ENCODE results near the gene CACNA1D. TPM values are rescaled to one million over a fixed set of nuclear protein-coding genes. Genes with fewer than 3 reads are reported as not detected.
"Not testable (repeated sequence)": the region's sequence is repeated elsewhere in the genome, so short reads cannot be mapped to it uniquely, and the experiment has no call there.

CACNA1D gene
- total RNA-seq, 5 donors from 2014 or later (not counting 1 experiment from before 2014, with no cell fraction given), result 0.09 to 0.47 (median 0.34) TPM; not detected in 1

GRCh38 chr3:53664812-53665211 is 170.4 kb downstream of the CACNA1D start:
- H3K4me3 Mint-ChIP-seq; H3K36me3 ChIP-seq (ENCODE audit: control insufficient read depth in 2 of 2, extremely low read depth in 1 of 2, insufficient read depth in 1 of 2, low read length in 1 of 2); H3K4me1 Mint-ChIP-seq; H3K4me3 ChIP-seq (ENCODE audit: control insufficient read depth in 1 of 2, extremely low read depth in 1 of 2, low read length in 1 of 2); ATAC-seq (replicated peaks in 1 of 4); H3K9me3 ChIP-seq; POLR2A ChIA-PET; DNase-seq; H3K4me1 ChIP-seq (ENCODE audit: control insufficient read depth in 1 of 2, extremely low read depth in 1 of 2, insufficient read depth in 2 of 2, low read length in 2 of 2); CTCF ChIA-PET; H3K27ac ChIP-seq (ENCODE audit: low read length); H3K27ac Mint-ChIP-seq; H3K36me3 Mint-ChIP-seq: not testable (repeated sequence)
- peaks cover 0 to 12% of the 10 kb centered on the region in 2 experiments for H3K27me3 ChIP-seq (replicated peaks in 1 of 2; ENCODE audit: control insufficient read depth in 2 of 2, extremely low read depth in 1 of 2, insufficient read depth in 2 of 2, low read length in 1 of 2)
- WGBS (ENCODE audit: insufficient coverage), result 20% methylated on average over 2 of the region's 4 CpGs
- Mint-ChIP-seq H3K27me3 (peaks cover 40 to 41% of the 10 kb centered on the region in 2 donors), H3K9me3 (peaks cover 10 to 30% (median 16%) of the 10 kb centered on the region in 3 donors)

GRCh38 chr3:53665608-53666425 is 171.4 kb downstream of the CACNA1D start:
- H3K36me3 ChIP-seq (ENCODE audit: control insufficient read depth in 2 of 2, extremely low read depth in 1 of 2, insufficient read depth in 1 of 2, low read length in 1 of 2), result no peaks in the 10 kb centered on the region
- H3K27me3 ChIP-seq (replicated peaks in 1 of 2; ENCODE audit: control insufficient read depth in 2 of 2, extremely low read depth in 1 of 2, insufficient read depth in 2 of 2, low read length in 1 of 2), result peaks cover 0 to 12% of the 10 kb centered on the region in 2 experiments
- ATAC-seq (replicated peaks in 1 of 4), result no peak
- H3K27ac ChIP-seq (ENCODE audit: low read length), result no peak overlapping the region
- H3K4me3 ChIP-seq (ENCODE audit: control insufficient read depth in 1 of 2, extremely low read depth in 1 of 2, low read length in 1 of 2), result no peak overlapping the region
- Mint-ChIP-seq H3K4me3 (no peak overlapping the region), H3K9me3 (peaks cover 10 to 20% (median 16%) of the 10 kb centered on the region in 3 donors), H3K27me3 (peaks cover 33 to 41% of the 10 kb centered on the region in 2 donors), H3K27ac (no peak overlapping the region), H3K36me3 (peaks cover 8% of the 10 kb centered on the region), H3K4me1 (no peaks in the 10 kb centered on the region)
- ChIA-PET POLR2A (no interaction called here), CTCF (no interaction called here)
- H3K4me1 ChIP-seq (ENCODE audit: control insufficient read depth in 1 of 2, extremely low read depth in 1 of 2, insufficient read depth in 2 of 2, low read length in 2 of 2), result no peaks in the 10 kb centered on the region
- 61% methylated on average over 11 of the region's 12 CpGs for WGBS (ENCODE audit: insufficient coverage)
- DNase-seq, result no peak
- no peaks in the 10 kb centered on the region for H3K9me3 ChIP-seq

GRCh38 chr3:53668872-53669271 is 174.5 kb downstream of the CACNA1D start:
- no peak for DNase-seq
- Mint-ChIP-seq H3K4me1 (no peaks in the 10 kb centered on the region), H3K36me3 (no peaks in the 10 kb centered on the region), H3K27me3 (peaks cover 34 to 36% of the 10 kb centered on the region in 2 donors), H3K4me3 (no peak overlapping the region), H3K27ac (no peak overlapping the region), H3K9me3 (peaks cover 0 to 5% (median 0%) of the 10 kb centered on the region in 3 donors)
- H3K27ac ChIP-seq (ENCODE audit: low read length), result no peak overlapping the region
- H3K4me1 ChIP-seq (ENCODE audit: control insufficient read depth in 1 of 2, extremely low read depth in 1 of 2, insufficient read depth in 2 of 2, low read length in 2 of 2), result no peaks in the 10 kb centered on the region
- no peak for ATAC-seq (replicated peaks in 1 of 4)
- peaks cover 0 to 13% of the 10 kb centered on the region in 2 experiments for H3K27me3 ChIP-seq (replicated peaks in 1 of 2; ENCODE audit: control insufficient read depth in 2 of 2, extremely low read depth in 1 of 2, insufficient read depth in 2 of 2, low read length in 1 of 2)
- CTCF ChIA-PET, result no interaction called here
- 100% methylated on average over 1 of the region's 2 CpGs for WGBS (ENCODE audit: insufficient coverage)
- H3K36me3 ChIP-seq (ENCODE audit: control insufficient read depth in 2 of 2, extremely low read depth in 1 of 2, insufficient read depth in 1 of 2, low read length in 1 of 2), result no peaks in the 10 kb centered on the region
- POLR2A ChIA-PET, result no interaction called here
- no peak overlapping the region for H3K4me3 ChIP-seq (ENCODE audit: control insufficient read depth in 1 of 2, extremely low read depth in 1 of 2, low read length in 1 of 2)
- no peaks in the 10 kb centered on the region for H3K9me3 ChIP-seq

- Histone ChIP-seq H3K4me1 (ENCODE audit: control insufficient read depth in 1 of 2, extremely low read depth in 1 of 2, insufficient read depth in 2 of 2, low read length in 2 of 2) (no peaks in the 10 kb centered on the region), H3K27ac (ENCODE audit: low read length) (no peak overlapping the region), H3K9me3 (no peaks in the 10 kb centered on the region), H3K4me3 (ENCODE audit: control insufficient read depth in 1 of 2, extremely low read depth in 1 of 2, low read length in 1 of 2) (no peak overlapping the region), H3K36me3 (ENCODE audit: control insufficient read depth in 2 of 2, extremely low read depth in 1 of 2, insufficient read depth in 1 of 2, low read length in 1 of 2) (no peaks in the 10 kb centered on the region), H3K27me3 (replicated peaks in 1 of 2; ENCODE audit: control insufficient read depth in 2 of 2, extremely low read depth in 1 of 2, insufficient read depth in 2 of 2, low read length in 1 of 2) (peaks cover 0 to 18% of the 10 kb centered on the region in 2 experiments)
- ATAC-seq (replicated peaks in 1 of 4), result no peak
- Mint-ChIP-seq H3K27me3 (peaks cover 38% of the 10 kb centered on the region in 2 donors), H3K36me3 (no peaks in the 10 kb centered on the region), H3K4me3 (no peak overlapping the region), H3K9me3 (no peaks in the 10 kb centered on the region), H3K27ac (no peak overlapping the region), H3K4me1 (no peaks in the 10 kb centered on the region)
- ChIA-PET CTCF (no interaction called here), POLR2A (no interaction called here)
- WGBS (ENCODE audit: insufficient coverage), result 60% methylated on average over 1 of the region's 3 CpGs
- DNase-seq, result no peak
Observed at GRCh38 chr3:53670721-53671120, 176.3 kb downstream of the CACNA1D start.

GRCh38 chr3:53671192-53671960 is 177.0 kb downstream of the CACNA1D start:
- ChIA-PET POLR2A (no interaction called here), CTCF (no interaction called here)
- DNase-seq (no peak), ATAC-seq (replicated peaks in 1 of 4) (no peak)
- Mint-ChIP-seq H3K27me3 (peaks cover 32 to 33% of the 10 kb centered on the region in 2 donors), H3K9me3 (no peaks in the 10 kb centered on the region), H3K4me3 (no peak overlapping the region), H3K27ac (no peak overlapping the region), H3K4me1 (no peaks in the 10 kb centered on the region), H3K36me3 (no peaks in the 10 kb centered on the region)
- Histone ChIP-seq H3K4me1 (ENCODE audit: control insufficient read depth in 1 of 2, extremely low read depth in 1 of 2, insufficient read depth in 2 of 2, low read length in 2 of 2) (no peaks in the 10 kb centered on the region), H3K27ac (ENCODE audit: low read length) (no peak overlapping the region), H3K36me3 (ENCODE audit: control insufficient read depth in 2 of 2, extremely low read depth in 1 of 2, insufficient read depth in 1 of 2, low read length in 1 of 2) (no peaks in the 10 kb centered on the region), H3K9me3 (no peaks in the 10 kb centered on the region), H3K27me3 (replicated peaks in 1 of 2; ENCODE audit: control insufficient read depth in 2 of 2, extremely low read depth in 1 of 2, insufficient read depth in 2 of 2, low read length in 1 of 2) (peaks cover 0 to 18% of the 10 kb centered on the region in 2 experiments), H3K4me3 (ENCODE audit: control insufficient read depth in 1 of 2, extremely low read depth in 1 of 2, low read length in 1 of 2) (no peak overlapping the region)
- WGBS (ENCODE audit: insufficient coverage), result 86% methylated on average over 4 of the region's 5 CpGs

GRCh38 chr3:53671961-53672299 is 177.5 kb downstream of the CACNA1D start:
- Mint-ChIP-seq H3K36me3 (no peaks in the 10 kb centered on the region), H3K27me3 (peaks cover 29 to 33% of the 10 kb centered on the region in 2 donors), H3K9me3 (no peaks in the 10 kb centered on the region), H3K27ac (no peak overlapping the region), H3K4me1 (no peaks in the 10 kb centered on the region), H3K4me3 (no peak overlapping the region)
- ATAC-seq (replicated peaks in 1 of 4), result no peak
- no peak overlapping the region for H3K27ac ChIP-seq (ENCODE audit: low read length)
- H3K36me3 ChIP-seq (ENCODE audit: control insufficient read depth in 2 of 2, extremely low read depth in 1 of 2, insufficient read depth in 1 of 2, low read length in 1 of 2), result no peaks in the 10 kb centered on the region
- ChIA-PET CTCF (no interaction called here), POLR2A (interaction anchor here in 1 of 2 donors (0.5 kb wide), 1 partner anchor 380 kb away, joined by 10 read pairs; no protein-coding TSS in a partner anchor)
- no peak overlapping the region for H3K4me3 ChIP-seq (ENCODE audit: control insufficient read depth in 1 of 2, extremely low read depth in 1 of 2, low read length in 1 of 2)
- H3K27me3 ChIP-seq (replicated peaks in 1 of 2; ENCODE audit: control insufficient read depth in 2 of 2, extremely low read depth in 1 of 2, insufficient read depth in 2 of 2, low read length in 1 of 2), result peaks cover 0 to 15% of the 10 kb centered on the region in 2 experiments
- no peaks in the 10 kb centered on the region for H3K4me1 ChIP-seq (ENCODE audit: control insufficient read depth in 1 of 2, extremely low read depth in 1 of 2, insufficient read depth in 2 of 2, low read length in 2 of 2)
- no peaks in the 10 kb centered on the region for H3K9me3 ChIP-seq
- no CpG with 5 or more reads among the region's 1 CpG for WGBS (ENCODE audit: insufficient coverage)
- DNase-seq, result no peak

Data from T-cell (primary cell).